ENCODE measurements around the gene KRTCAP2.
"Not testable (repeated sequence)": the region's sequence is repeated elsewhere in the genome, so short reads cannot be mapped to it uniquely, and the experiment has no call there.

- TF ChIP-seq, protein P1, sequence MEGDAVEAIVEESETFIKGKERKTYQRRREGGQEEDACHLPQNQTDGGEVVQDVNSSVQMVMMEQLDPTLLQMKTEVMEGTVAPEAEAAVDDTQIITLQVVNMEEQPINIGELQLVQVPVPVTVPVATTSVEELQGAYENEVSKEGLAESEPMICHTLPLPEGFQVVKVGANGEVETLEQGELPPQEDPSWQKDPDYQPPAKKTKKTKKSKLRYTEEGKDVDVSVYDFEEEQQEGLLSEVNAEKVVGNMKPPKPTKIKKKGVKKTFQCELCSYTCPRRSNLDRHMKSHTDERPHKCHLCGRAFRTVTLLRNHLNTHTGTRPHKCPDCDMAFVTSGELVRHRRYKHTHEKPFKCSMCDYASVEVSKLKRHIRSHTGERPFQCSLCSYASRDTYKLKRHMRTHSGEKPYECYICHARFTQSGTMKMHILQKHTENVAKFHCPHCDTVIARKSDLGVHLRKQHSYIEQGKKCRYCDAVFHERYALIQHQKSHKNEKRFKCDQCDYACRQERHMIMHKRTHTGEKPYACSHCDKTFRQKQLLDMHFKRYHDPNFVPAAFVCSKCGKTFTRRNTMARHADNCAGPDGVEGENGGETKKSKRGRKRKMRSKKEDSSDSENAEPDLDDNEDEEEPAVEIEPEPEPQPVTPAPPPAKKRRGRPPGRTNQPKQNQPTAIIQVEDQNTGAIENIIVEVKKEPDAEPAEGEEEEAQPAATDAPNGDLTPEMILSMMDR (conservative IDR thresholded peaks at IDR 0.05): not testable (repeated sequence)
- not testable (repeated sequence) for TF ChIP-seq ZFX (IDR thresholded peaks at IDR 0.05)
These were observed 20.8 kb upstream of the KRTCAP2 start for GRCh38 chr1:155193991-155194240.

All from C4-2B (cell line).